ENCODE measurements around the gene GDAP1L1.
"Not testable (repeated sequence)": the region's sequence is repeated elsewhere in the genome, so short reads cannot be mapped to it uniquely, and the experiment has no call there.

GDAP1L1 gene

GRCh38 chr20:44255942-44256341, 8.8 kb downstream of the GDAP1L1 start:
- DNase-seq (ENCODE audit: low read depth), result no peak

DNA sequence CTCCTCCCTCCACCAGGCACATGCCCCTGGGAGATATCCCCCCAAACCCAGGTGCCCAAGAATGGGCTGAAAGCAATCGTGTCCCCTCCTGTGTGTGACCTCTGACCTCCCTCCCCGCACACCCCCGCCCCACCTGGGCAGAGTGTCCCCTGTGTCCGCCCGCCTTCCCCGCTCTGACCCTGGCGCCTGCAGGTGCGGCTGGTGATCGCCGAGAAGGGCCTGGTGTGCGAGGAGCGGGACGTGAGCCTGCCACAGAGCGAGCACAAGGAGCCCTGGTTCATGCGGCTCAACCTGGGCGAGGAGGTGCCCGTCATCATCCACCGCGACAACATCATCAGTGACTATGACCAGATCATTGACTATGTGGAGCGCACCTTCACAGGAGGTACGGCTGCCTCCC, 9.9 kb downstream of the GDAP1L1 start:
- no peak for DNase-seq (ENCODE audit: low read depth)

GRCh38 chr20:44258226-44258890, 11.2 kb downstream of the GDAP1L1 start:
- DNase-seq (ENCODE audit: low read depth), result no peak

DNA sequence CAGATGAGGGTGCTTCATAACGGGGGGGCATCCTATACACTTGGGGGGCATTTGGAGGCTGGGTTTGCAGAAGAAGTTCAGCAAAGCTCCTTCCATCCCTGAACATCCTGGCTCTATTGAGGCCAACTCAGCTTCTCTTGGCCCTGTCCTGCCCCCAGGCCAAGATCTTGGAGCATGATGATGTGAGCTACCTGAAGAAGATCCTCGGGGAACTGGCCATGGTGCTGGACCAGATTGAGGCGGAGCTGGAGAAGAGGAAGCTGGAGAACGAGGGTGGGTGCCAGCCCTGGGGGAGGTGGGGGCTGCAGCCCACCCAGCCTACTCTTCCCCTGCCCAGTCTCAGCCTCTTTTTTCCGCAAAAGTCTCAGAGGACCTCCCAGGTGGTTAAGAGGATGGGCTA, 17.2 kb downstream of the GDAP1L1 start:
- no peak for DNase-seq (ENCODE audit: low read depth)

DNA sequence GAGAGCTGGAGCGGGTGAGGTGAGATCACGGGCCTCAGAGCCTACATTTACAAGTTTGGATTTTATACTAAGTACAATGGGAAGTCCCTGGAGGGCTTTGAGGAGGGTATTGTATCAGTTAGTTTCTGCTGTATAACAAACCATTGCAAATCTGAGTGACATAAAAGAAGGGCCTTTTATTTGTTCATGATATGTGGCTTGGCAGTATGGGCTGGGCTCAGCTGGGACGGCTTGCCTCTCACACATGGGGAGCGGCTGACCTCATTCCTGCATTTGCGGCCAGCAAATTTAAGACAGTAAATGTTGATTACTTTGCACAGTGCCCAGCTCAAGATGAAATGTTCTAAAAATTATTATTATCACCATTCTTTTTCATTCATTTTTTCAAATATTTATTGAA, 21.7 kb downstream of the GDAP1L1 start:
- no peak for DNase-seq (ENCODE audit: low read depth)

- DNase-seq (ENCODE audit: low read depth), result no peak
Measured at GRCh38 chr20:44271915-44272663, 25.0 kb downstream of the GDAP1L1 start.

DNA sequence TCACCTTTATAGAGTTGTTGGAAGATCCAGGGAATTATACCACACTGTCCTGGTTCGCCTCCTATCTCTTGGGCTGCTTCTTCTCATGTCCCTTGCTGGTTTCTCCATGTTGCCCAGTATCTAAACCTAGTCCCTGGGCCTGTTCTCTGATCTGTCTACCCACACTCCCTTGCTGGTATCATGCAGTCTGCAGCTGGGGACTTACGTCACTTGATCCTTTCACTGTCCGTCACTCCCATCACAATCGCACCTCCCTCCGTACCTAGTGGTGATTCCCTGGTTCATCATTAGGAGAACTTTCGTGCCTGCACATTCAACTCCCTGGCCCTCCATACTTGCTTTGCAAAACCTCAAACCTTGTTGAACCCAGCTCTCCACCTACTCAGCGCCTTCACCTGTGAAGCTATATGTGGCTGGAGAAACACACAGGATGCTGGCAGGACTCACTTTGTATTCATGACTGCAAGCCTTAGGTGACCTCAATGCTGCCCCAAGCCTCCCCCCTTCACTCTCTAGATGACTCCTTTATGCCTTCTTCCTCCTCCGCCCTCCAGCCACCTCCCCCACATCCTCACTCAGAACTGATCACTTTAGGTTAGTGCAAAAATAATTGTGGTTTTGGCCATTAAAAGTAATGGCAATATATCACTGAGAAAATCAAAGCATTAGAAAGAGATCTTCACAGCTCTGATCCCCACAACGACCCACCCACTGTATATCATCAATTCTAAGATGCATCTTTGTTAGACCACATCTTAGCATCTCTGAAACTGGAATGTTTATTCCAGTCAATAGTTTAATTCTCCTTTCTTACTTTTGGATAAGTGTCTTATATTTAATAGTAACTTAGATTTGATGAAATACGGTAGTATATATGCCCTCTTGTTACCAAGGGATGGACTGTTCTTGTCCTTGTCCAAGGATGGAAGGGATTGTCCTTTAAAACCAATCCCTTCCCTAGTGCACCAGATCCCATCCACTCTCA, 26.4 kb downstream of the GDAP1L1 start:
- no peak for DNase-seq (ENCODE audit: low read depth)

- DNase-seq (ENCODE audit: low read depth), result no peak
Measured at GRCh38 chr20:44274303-44275017, 27.4 kb downstream of the GDAP1L1 start.

DNA sequence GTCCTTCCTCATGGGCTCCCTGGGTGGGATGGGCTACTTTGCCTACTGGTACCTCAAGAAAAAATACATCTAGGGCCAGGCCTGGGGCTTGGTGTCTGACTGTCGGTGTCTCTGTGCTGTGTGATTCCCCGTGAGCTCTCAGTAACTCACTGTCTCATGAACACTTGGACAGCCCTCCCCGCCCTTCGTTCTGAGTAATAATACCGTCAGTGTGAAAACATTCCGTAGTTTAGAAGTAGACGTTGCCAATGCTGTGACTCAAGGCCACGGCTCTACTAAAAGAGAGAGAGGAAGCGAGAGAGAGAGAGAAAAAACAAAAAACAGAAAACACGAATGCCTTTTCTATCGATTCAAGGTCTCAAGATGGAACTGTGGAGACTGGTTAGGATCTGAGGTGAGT, 32.1 kb downstream of the GDAP1L1 start:
- no peak for DNase-seq (ENCODE audit: low read depth)

DNA sequence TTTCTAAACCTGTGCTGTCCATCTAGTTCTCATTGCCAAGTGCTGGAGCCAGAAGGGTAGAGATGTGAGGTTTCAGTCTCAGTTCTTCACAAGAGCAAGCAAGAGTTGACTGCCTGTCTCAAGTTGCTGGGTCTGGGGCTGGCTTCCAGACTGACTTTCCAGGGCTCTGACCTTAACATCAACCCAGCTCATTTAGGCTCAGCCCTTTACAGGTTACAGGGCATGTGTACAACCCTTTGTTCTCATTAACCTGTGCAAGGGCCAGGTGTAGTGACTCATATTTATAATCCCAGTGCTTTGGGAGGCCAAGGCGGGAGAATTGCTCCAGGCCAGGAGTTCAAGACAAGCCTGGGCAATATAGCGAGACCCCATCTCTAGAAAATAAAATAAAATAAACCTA, 33.3 kb downstream of the GDAP1L1 start:
- no peak for DNase-seq (ENCODE audit: low read depth)

- DNase-seq (ENCODE audit: low read depth), result no peak
Measured at GRCh38 chr20:44282192-44282591, 35.1 kb downstream of the GDAP1L1 start.

- no peak for DNase-seq (ENCODE audit: low read depth)
Measured at GRCh38 chr20:44284032-44284431, 36.9 kb downstream of the GDAP1L1 start.

GRCh38 chr20:44287272-44288097, 40.4 kb downstream of the GDAP1L1 start:
- DNase-seq (ENCODE audit: low read depth), result no peak

DNA sequence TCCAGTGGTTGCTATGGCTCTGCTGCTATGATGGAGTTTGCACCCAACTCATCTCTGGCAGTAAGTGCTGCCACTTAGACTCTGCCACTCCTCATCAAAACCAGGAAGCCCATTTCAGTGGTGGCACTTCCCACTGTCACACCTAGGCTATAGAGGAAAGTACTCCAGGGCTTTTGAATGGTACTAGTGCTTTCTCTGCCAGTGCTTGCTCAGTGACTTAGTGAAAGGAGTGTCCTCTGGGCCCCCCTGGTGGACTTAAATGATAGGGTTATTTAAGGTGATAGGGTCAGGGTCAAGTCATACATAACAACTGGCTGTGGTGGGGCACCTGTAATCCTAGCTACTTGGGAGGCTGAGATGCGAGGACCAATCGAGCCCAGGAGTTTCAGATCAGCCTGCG, 41.1 kb downstream of the GDAP1L1 start:
- DNase-seq (ENCODE audit: low read depth), result no peak

DNA sequence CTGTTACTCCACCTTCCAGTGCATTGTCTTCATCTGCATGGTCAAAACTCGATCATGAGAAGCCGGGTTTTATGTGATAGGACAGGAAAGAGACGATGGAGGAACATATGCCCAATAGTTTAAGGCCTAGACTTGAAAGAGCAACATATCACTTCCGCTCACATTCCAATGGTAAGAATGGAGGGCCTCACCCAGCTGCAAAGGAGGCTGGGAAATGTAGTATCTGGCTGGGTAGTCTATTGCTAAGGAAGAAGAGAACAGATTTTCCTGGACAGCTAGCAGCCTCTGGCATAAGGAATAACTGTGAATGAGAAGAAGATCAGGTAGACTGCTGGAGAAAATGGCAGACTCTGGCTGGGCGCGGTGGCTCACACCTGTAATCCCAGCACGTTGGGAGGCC, 44.6 kb downstream of the GDAP1L1 start:
- DNase-seq (ENCODE audit: low read depth), result no peak

DNA sequence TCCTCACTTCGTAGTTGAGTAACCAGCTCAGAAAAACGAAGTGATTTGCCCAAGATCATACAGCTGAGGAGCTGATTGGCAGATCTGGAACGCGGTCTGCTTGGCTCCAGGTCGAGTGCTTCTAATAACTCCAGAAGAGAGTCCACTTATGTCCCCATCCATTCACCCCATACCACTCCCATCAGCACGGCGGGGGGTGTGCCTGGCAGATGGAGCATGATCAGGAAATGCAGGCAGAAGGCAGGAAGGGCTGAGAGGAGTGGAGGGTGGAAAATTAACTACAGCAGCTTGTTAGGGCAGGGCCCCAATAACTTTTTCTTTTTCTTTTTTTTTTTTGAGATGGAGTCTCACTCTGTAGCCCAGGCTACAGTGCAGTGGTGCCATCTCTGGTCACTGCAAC, 48.9 kb downstream of the GDAP1L1 start:
- no peak for DNase-seq (ENCODE audit: low read depth)

DNA sequence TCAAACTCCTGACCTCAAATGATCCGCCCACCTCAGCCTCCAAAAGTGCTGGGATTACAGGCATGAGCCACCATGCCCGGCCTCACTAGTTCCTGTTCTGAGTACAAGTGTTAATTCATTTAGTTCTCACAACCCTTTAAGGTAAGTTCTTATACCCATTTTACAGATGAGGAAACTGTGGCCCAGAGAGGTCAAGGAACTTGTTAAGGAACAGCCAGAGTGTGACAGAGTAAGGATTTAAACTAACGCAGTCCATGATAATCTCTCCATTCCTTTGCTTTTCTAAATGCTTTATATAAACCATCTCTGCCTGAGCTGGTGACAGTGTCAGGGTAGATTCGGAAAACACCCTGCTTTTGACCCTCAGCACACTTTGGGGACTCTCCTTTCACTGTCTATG, 50.6 kb downstream of the GDAP1L1 start:
- no peak for DNase-seq (ENCODE audit: low read depth)

- not testable (repeated sequence) for DNase-seq (ENCODE audit: low read depth)
Measured at GRCh38 chr20:44299011-44299535, 52.0 kb downstream of the GDAP1L1 start.

- DNase-seq (ENCODE audit: low read depth), result no peak
Measured at GRCh38 chr20:44301285-44301684, 54.2 kb downstream of the GDAP1L1 start.

GRCh38 chr20:44302026-44302669, 55.0 kb downstream of the GDAP1L1 start:
- no peak for DNase-seq (ENCODE audit: low read depth)

All from T-helper 22 cell (primary cell).